ENCODE measurements around the gene ADRA2B. TPM values are rescaled to one million over a fixed set of nuclear protein-coding genes. Genes with fewer than 3 reads are reported as not detected.

The ADRA2B gene
- polyA plus RNA-seq, 2 of the 4 experiments (the other 2 are of a cell fraction) = 0.03 to 0.05 TPM

- ATAC-seq (no peak; a peak in 1 of 6 replicates), DNase-seq (ENCODE audit: low read depth in 1 of 2, low spot score in 1 of 2) (no peak), FAIRE-seq (no peak)
- no peak overlapping the region for H3K27ac ChIP-seq
- H3K4me1 ChIP-seq = peaks cover 12% of the 10 kb centered on the region; the same call in 1 of the 3 replicates
- TF ChIP-seq SMC3 (IDR thresholded peaks at IDR 0.05) (no peak), CBX8 (IDR thresholded peaks at IDR 0.05) (no peak), CHD2 (IDR thresholded peaks at IDR 0.05; ENCODE audit: low read length, partially characterized antibody) (no peak), CBX2 (IDR thresholded peaks at IDR 0.05; ENCODE audit: borderline replicate concordance, low read depth) (no peak), ATOH8 (CRISPR knock-in tag; IDR thresholded peaks at IDR 0.05; ENCODE audit: low read depth) (no peak), USF2 (IDR thresholded peaks at IDR 0.05) (no peak), RNF2 (IDR thresholded peaks at IDR 0.05; ENCODE audit: borderline replicate concordance, low read depth) (no peak), EHMT2 (IDR thresholded peaks at IDR 0.05; ENCODE audit: low read depth) (no peak), NFE2L2 (conservative IDR thresholded peaks at IDR 0.05; ENCODE audit: low read length) (no peak), SREBF2 (IDR thresholded peaks at IDR 0.05) (no peak)
- WGBS (ENCODE audit: missing lambda C conversion rate) = 87% methylated on average over 12 of the region's 12 CpGs
- no peak overlapping the region for H3K4me3 ChIP-seq
- POLR2A ChIA-PET = no interaction called here
- no peaks in the 10 kb centered on the region for H3K9me3 ChIP-seq
- H3K4me2 ChIP-seq = no peak overlapping the region
- CTCF ChIA-PET = interaction anchor here (1.0 to 3.0 kb wide), 3 partner anchors 11 to 27 kb away, joined by 3 to 8 read pairs (median 5); partner anchors contain the start of gene ADRA2B
Observed at GRCh38 chr2:96090196-96090926, 26.0 kb downstream of the ADRA2B start.

- 79% methylated on average over 22 of the region's 22 CpGs for WGBS (ENCODE audit: missing lambda C conversion rate)
- no peaks in the 10 kb centered on the region for H3K9me3 ChIP-seq
- TF ChIP-seq RFX5 (IDR thresholded peaks at IDR 0.05) (no peak), NPAS2 (CRISPR knock-in tag; IDR thresholded peaks at IDR 0.05; ENCODE audit: borderline replicate concordance) (no peak), BHLHE40 (IDR thresholded peaks at IDR 0.05; ENCODE audit: low read depth, low read length) (no peak), PHF8 (IDR thresholded peaks at IDR 0.05; ENCODE audit: borderline replicate concordance, low read depth) (no peak), HOXB5 (CRISPR knock-in tag; IDR thresholded peaks at IDR 0.05) (no peak), KDM1A (IDR thresholded peaks at IDR 0.05; ENCODE audit: low read depth) (no peak), ZC3H11A (IDR thresholded peaks at IDR 0.05) (no peak), MAZ (IDR thresholded peaks at IDR 0.05; ENCODE audit: borderline replicate concordance, low read depth, low read length) (no peak), HOXA7 (CRISPR knock-in tag; IDR thresholded peaks at IDR 0.05) (no peak), POLR2AphosphoS2 (conservative IDR thresholded peaks at IDR 0.05; ENCODE audit: low read length) (no peak)
- H3K4me2 ChIP-seq = no peak overlapping the region
- DNase-seq (ENCODE audit: low read depth in 1 of 2, low spot score in 1 of 2) = no peak
- H3K4me1 ChIP-seq = peaks cover 12% of the 10 kb centered on the region; the same call in 1 of the 3 replicates
- ChIA-PET CTCF (interaction anchor here (1.0 to 1.4 kb wide), 5 partner anchors 11 to 48 kb away, joined by 3 to 5 read pairs (median 3); partner anchors contain the start of genes ADRA2B and ASTL), POLR2A (no interaction called here)
- H3K4me3 ChIP-seq = no peak overlapping the region
- no peak overlapping the region for H3K27ac ChIP-seq
- ATAC-seq = no peak; a peak in 1 of 6 replicates
- no peak for FAIRE-seq
Observed at GRCh38 chr2:96089356-96090195, 26.8 kb downstream of the ADRA2B start.
